ENCODE data around the gene RIPOR2.

DNA sequence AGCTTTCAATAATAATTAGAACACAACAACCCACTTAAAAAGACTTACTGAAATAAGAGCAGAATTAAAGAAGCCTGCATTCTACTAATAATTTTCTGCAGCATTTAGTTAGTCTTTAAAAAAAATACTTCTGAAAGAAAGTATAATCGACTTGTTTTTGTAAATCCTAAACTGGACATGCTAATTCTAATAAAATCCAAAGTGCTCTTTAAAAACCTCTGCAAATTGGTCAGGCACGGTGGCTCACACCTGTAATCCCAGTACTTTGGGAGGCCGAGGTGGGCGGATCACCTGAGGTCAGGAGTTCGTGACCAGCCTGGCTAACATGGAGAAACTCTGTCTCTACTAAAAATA lies 79.5 kb downstream of the RIPOR2 start:
- TF ChIP-seq, protein P1, sequence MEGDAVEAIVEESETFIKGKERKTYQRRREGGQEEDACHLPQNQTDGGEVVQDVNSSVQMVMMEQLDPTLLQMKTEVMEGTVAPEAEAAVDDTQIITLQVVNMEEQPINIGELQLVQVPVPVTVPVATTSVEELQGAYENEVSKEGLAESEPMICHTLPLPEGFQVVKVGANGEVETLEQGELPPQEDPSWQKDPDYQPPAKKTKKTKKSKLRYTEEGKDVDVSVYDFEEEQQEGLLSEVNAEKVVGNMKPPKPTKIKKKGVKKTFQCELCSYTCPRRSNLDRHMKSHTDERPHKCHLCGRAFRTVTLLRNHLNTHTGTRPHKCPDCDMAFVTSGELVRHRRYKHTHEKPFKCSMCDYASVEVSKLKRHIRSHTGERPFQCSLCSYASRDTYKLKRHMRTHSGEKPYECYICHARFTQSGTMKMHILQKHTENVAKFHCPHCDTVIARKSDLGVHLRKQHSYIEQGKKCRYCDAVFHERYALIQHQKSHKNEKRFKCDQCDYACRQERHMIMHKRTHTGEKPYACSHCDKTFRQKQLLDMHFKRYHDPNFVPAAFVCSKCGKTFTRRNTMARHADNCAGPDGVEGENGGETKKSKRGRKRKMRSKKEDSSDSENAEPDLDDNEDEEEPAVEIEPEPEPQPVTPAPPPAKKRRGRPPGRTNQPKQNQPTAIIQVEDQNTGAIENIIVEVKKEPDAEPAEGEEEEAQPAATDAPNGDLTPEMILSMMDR (IDR thresholded peaks at IDR 0.05): peak in 1 of 4 experiments; percentile 15
- TF ChIP-seq POLR2A (IDR thresholded peaks at IDR 0.05) (no peak), POLR2AphosphoS5 (IDR thresholded peaks at IDR 0.05) (no peak), EP300 (IDR thresholded peaks at IDR 0.05) (no peak)
